HepG2 (cell line): ENCODE data around the gene DENND4B. TPM values are rescaled to one million over a fixed set of nuclear protein-coding genes. Genes with fewer than 3 reads are reported as not detected.

ENCODE experiments used
- ARID3A ChIP-seq: IDR thresholded peaks from 2 replicates; pipeline ENCODE4 v1.6.1; 2012; ENCODE audit warnings: low read depth, low read length, improper control_type of control experiment
- ATF6 ChIP-seq: sonication (generic); formaldehyde crosslinking; conservative IDR thresholded peaks from 2 replicates; pipeline ENCODE4 v1.4.0; 2020; ENCODE audit warnings: missing genetic modification reagents
- FLYWCH1 ChIP-seq: sonication (generic); formaldehyde crosslinking; IDR thresholded peaks from 2 replicates; pipeline ENCODE4 v1.8.1; 2023; ENCODE audit warnings: mild to moderate bottlenecking, missing genetic modification reagents
- GRHL1 ChIP-seq: sonication (generic); formaldehyde crosslinking; conservative IDR thresholded peaks from 2 replicates; pipeline ENCODE4 v1.8.0; 2022; ENCODE audit warnings: missing genetic modification reagents
- HOXA9 ChIP-seq: sonication (generic); formaldehyde crosslinking; IDR thresholded peaks from 2 replicates; pipeline ENCODE4 v1.8.1; 2022; ENCODE audit warnings: missing genetic modification reagents, mild to moderate bottlenecking, moderate library complexity, borderline replicate concordance
- KDM5A ChIP-seq: fragments of 200-600 bp; sonication (generic); IDR thresholded peaks from 2 replicates; pipeline ENCODE4 v1.7.0; 2018; ENCODE audit warnings: antibody characterized with exemption, mild to moderate bottlenecking, low read length, borderline replicate concordance
- MAFF ChIP-seq: IDR thresholded peaks from 2 replicates; pipeline ENCODE4 v1.6.1; 2011; ENCODE audit warnings: low read depth, low read length, improper control_type of control experiment
- MIER2 ChIP-seq: IDR thresholded peaks from 2 replicates; pipeline ENCODE4 v1.6.1; 2016; ENCODE audit warnings: missing biosample characterization, missing genetic modification reagents
- MTF1 ChIP-seq: sonication (generic); formaldehyde crosslinking; IDR thresholded peaks from 2 replicates; pipeline ENCODE4 v1.5.0; 2020; ENCODE audit warnings: missing genetic modification reagents
- MYNN ChIP-seq: sonication (generic); formaldehyde crosslinking; IDR thresholded peaks from 2 replicates; pipeline ENCODE4 v1.4.0; 2020; ENCODE audit warnings: mild to moderate bottlenecking, low read depth, missing genetic modification reagents
- RORA ChIP-seq: sonication (generic); formaldehyde crosslinking; IDR thresholded peaks from 2 replicates; pipeline ENCODE4 v1.5.0; 2020; ENCODE audit warnings: mild to moderate bottlenecking, missing genetic modification reagents, moderate library complexity
- SATB2 ChIP-seq: sonication (generic); formaldehyde crosslinking; IDR thresholded peaks from 2 replicates; pipeline ENCODE4 v1.5.0; 2020; ENCODE audit warnings: missing genetic modification reagents
- SMAD1 ChIP-seq: sonication (generic); formaldehyde crosslinking; IDR thresholded peaks from 2 replicates; pipeline ENCODE4 v1.4.0; 2020; ENCODE audit warnings: missing genetic modification reagents, low read depth, mild to moderate bottlenecking, borderline replicate concordance
- TEAD3 ChIP-seq: optimal IDR thresholded peaks from 2 replicates; pipeline ENCODE3; 2016; ENCODE audit warnings: borderline replicate concordance
- TRIM22 ChIP-seq: fragments of 450-650 bp; IDR thresholded peaks from 2 replicates; pipeline ENCODE4 v1.6.1; 2017
- ZBTB38 ChIP-seq: sonication (generic); formaldehyde crosslinking; IDR thresholded peaks from 2 replicates; pipeline ENCODE4 v1.5.1; 2020; ENCODE audit warnings: mild to moderate bottlenecking, missing genetic modification reagents
- ZBTB8A ChIP-seq: sonication (generic); formaldehyde crosslinking; IDR thresholded peaks from 2 replicates; pipeline ENCODE4 v1.4.0; 2020; ENCODE audit warnings: mild to moderate bottlenecking, low read depth, missing genetic modification reagents, borderline replicate concordance
- ZNF263 ChIP-seq: sonication (generic); formaldehyde crosslinking; IDR thresholded peaks from 2 replicates; pipeline ENCODE4 v1.4.0; 2020; ENCODE audit warnings: missing genetic modification reagents
- ZNF570 ChIP-seq: sonication (generic); formaldehyde crosslinking; IDR thresholded peaks from 2 replicates; pipeline ENCODE4 v1.4.0; 2020; ENCODE audit warnings: mild to moderate bottlenecking, missing genetic modification reagents, borderline replicate concordance
- ZNF616 ChIP-seq: sonication (generic); formaldehyde crosslinking; IDR thresholded peaks from 2 replicates; pipeline ENCODE4 v1.5.0; 2020; ENCODE audit warnings: low read depth, mild to moderate bottlenecking, missing genetic modification reagents
- ZNF747 ChIP-seq: sonication (generic); formaldehyde crosslinking; IDR thresholded peaks from 2 replicates; pipeline ENCODE4 v1.8.1; 2023; ENCODE audit warnings: missing genetic modification reagents, mild to moderate bottlenecking, borderline replicate concordance
- ZNF777 ChIP-seq: sonication (generic); formaldehyde crosslinking; IDR thresholded peaks from 2 replicates; pipeline ENCODE4 v1.4.0; 2020; ENCODE audit warnings: missing genetic modification reagents
- polyA plus RNA-seq, 8 experiments: library from polyadenylated mRNA; depleted of rRNA in 3 of 8; stranded (reverse) in 7 of 8; unstranded in 1 of 8; fragments of >200 nt; fragmentation: Illumina TruSeq in 4 of 8; extraction: Trizol in 4 of 8; gene quantifications; 2 replicates each; pipeline versions ENCODE4 v1.2.1 to v1.2.3, GENCODE V29; 2011 to 2016; ENCODE audit warnings: low read depth in 4 of 8, missing spikeins in 1 of 8, mixed read lengths in 1 of 8; ENCODE audit not compliant: insufficient read depth in 1 of 8
- total RNA-seq, 5 experiments: library from RNA; depleted of rRNA; stranded (reverse); fragments of >200 nt; fragmentation: Illumina TruSeq; extraction: Trizol; gene quantifications; 2 replicates each; pipeline ENCODE4 v1.2.3, GENCODE V29; 2016; ENCODE audit warnings: low read depth in 1 of 5

The DENND4B gene
- total and polyA plus RNA-seq, 2 of the 13 experiments (the other 11 are each of a cell fraction or from before 2014, with no cell fraction given): 15.1 to 20.3 TPM

GRCh38 chr1:153958111-153958960 lies 11.8 kb upstream of the DENND4B start, which contains the start of gene CRTC2 (continued):
- TF ChIP-seq GRHL1 (CRISPR knock-in tag): no peak
- peak; percentile 76 for TF ChIP-seq ZNF777 (CRISPR knock-in tag)
- TF ChIP-seq MTF1: no peak
- TF ChIP-seq SATB2: 0 out of 2 replicates have a peak, but pooled peaks have one; percentile 36
- no peak for TF ChIP-seq ATF6
- no peak for TF ChIP-seq ZBTB38 (CRISPR knock-in tag)
- no peak for TF ChIP-seq TRIM22
- TF ChIP-seq ZNF616 (CRISPR knock-in tag): 0 out of 2 replicates have a peak, but pooled peaks have one; percentile 32
- TF ChIP-seq RORA (CRISPR knock-in tag): no peak
- TF ChIP-seq FLYWCH1 (CRISPR knock-in tag): no peak
- TF ChIP-seq ZNF263 (CRISPR knock-in tag): no peak
- no peak for TF ChIP-seq ZBTB8A (CRISPR knock-in tag)
- TF ChIP-seq ZNF570 (CRISPR knock-in tag): no peak
- no peak for TF ChIP-seq ZNF747 (CRISPR knock-in tag)
- no peak for TF ChIP-seq ARID3A
- TF ChIP-seq HOXA9 (CRISPR knock-in tag): no peak
- TF ChIP-seq SMAD1 (CRISPR knock-in tag): peak; percentile 28; the same call in 1 of the 2 replicates
- peak; percentile 28; the same call in 1 of the 2 replicates for TF ChIP-seq MAFF
- no peak for TF ChIP-seq TEAD3 (CRISPR knock-in tag)
- peak; percentile 83 for TF ChIP-seq KDM5A
- TF ChIP-seq MYNN (CRISPR knock-in tag): no peak
- TF ChIP-seq MIER2: no peak
